Ascending aorta (tissue), 2 donors: Measurements from ENCODE around the gene B4GALT3. TPM values are rescaled to one million over a fixed set of nuclear protein-coding genes. Genes with fewer than 3 reads are reported as not detected.

Experiments used
- DNase-seq, 2 donors: peaks; one replicate each; pipeline ENCODE4 v3.0.0-alpha.2; 2019; ENCODE audit warnings: low spot score in 2 of 2
- H3K27ac ChIP-seq, 2 donors: fragments of 200-600 bp; sonication (generic); one replicate each; pipeline ENCODE4 v1.5.1; 2016 to 2017; ENCODE audit warnings: mild to moderate bottlenecking in 1 of 2
- H3K27me3 ChIP-seq: fragments of 200-600 bp; sonication (generic); one replicate; pipeline ENCODE4 v1.5.1; 2017
- H3K36me3 ChIP-seq, 2 donors: fragments of 200-600 bp; sonication (generic); one replicate each; pipeline ENCODE4 v1.5.1; 2016
- H3K4me1 ChIP-seq, 2 donors: fragments of 200-600 bp; sonication (generic); one replicate each; pipeline ENCODE4 v1.5.1; 2016 to 2017; ENCODE audit warnings: mild to moderate bottlenecking in 1 of 2
- H3K4me3 ChIP-seq, 2 donors: fragments of 200-600 bp; sonication (generic); one replicate each; pipeline ENCODE4 v1.5.1; 2016 to 2017; ENCODE audit warnings: mild to moderate bottlenecking in 1 of 2
- H3K9me3 ChIP-seq, 2 donors: fragments of 200-600 bp; sonication (generic); one replicate each; pipeline ENCODE4 v1.5.1; 2016
- intact Hi-C: fragments of 100-400 bp; cut with DNase I; formaldehyde crosslinking; loops from one replicate; pipeline ENCODE4 v1.15.1; 2023
- total RNA-seq: library from RNA; depleted of rRNA; stranded (reverse); fragments of >200 nt; gene quantifications from one replicate; pipeline ENCODE4 v1.1.0, GENCODE V29; 2016
- TF ChIP-seq, protein P1 (sequence below), 3 experiments: fragments of 200-600 bp in 2 of 3; fragments of 450-650 bp in 1 of 3; sonication (generic) in 2 of 3; IDR thresholded peaks; one replicate each; pipeline ENCODE4 v1.5.1; 2016 to 2019; ENCODE audit warnings: antibody characterized with exemption in 3 of 3, mild to moderate bottlenecking in 1 of 3, moderate library complexity in 1 of 3

B4GALT3 gene
- total RNA-seq, 1 donor from 2014 or later = 26.9 TPM

DNA sequence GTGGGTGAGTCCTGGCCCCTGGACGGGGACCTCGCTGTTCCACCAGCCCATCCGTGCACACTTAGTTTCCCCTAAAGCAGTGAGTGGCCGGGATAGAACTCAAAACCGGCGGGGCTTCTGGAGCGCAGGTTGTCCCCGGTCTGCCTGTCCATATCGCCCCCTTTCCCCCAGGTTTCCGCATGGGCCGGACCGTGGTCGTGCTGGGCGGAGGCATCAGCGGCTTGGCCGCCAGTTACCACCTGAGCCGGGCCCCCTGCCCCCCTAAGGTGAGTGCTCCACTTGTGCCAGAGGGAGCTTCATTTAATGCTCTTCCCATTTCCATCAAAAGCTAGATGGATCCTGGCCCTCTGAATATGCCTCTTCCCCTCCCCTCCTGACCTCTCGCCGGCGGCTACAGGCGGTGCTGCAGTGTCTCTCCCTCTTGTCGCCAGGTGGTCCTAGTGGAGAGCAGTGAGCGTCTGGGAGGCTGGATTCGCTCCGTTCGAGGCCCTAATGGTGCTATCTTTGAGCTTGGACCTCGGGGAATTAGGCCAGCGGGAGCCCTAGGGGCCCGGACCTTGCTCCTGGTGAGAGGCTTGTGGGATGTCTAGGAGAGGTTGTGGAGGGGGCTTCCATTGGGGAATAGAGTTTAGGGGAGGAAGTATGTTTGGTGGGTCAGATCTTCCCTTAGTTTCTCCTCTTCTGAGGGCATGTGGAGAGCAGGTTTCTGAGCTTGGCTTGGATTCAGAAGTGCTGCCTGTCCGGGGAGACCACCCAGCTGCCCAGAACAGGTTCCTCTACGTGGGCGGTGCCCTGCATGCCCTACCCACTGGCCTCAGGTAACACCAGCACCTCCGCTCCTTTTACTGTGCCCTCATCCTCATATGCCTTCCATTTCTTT, 10.4 kb downstream of the B4GALT3 start:
- H3K4me3 ChIP-seq = peak overlapping the region; percentile 62 to 86
- intact Hi-C loops = loop anchor here (1.0 to 10.0 kb wide), 3 partner anchors 10 to 122 kb away; partner anchors contain the start of genes B4GALT3, DEDD and USF1
- TF ChIP-seq, protein P1, sequence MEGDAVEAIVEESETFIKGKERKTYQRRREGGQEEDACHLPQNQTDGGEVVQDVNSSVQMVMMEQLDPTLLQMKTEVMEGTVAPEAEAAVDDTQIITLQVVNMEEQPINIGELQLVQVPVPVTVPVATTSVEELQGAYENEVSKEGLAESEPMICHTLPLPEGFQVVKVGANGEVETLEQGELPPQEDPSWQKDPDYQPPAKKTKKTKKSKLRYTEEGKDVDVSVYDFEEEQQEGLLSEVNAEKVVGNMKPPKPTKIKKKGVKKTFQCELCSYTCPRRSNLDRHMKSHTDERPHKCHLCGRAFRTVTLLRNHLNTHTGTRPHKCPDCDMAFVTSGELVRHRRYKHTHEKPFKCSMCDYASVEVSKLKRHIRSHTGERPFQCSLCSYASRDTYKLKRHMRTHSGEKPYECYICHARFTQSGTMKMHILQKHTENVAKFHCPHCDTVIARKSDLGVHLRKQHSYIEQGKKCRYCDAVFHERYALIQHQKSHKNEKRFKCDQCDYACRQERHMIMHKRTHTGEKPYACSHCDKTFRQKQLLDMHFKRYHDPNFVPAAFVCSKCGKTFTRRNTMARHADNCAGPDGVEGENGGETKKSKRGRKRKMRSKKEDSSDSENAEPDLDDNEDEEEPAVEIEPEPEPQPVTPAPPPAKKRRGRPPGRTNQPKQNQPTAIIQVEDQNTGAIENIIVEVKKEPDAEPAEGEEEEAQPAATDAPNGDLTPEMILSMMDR (IDR thresholded peaks at IDR 0.05) = no peak
- H3K9me3 ChIP-seq = no peaks in the 10 kb centered on the region
- H3K4me1 ChIP-seq = peaks cover 6% of the 10 kb centered on the region in 2 donors
- peak overlapping the region; percentile 69 to 90 for H3K27ac ChIP-seq
- peaks cover 29 to 44% of the 10 kb centered on the region in 2 donors for H3K36me3 ChIP-seq
- no peaks in the 10 kb centered on the region for H3K27me3 ChIP-seq
- DNase-seq = no peak

DNA sequence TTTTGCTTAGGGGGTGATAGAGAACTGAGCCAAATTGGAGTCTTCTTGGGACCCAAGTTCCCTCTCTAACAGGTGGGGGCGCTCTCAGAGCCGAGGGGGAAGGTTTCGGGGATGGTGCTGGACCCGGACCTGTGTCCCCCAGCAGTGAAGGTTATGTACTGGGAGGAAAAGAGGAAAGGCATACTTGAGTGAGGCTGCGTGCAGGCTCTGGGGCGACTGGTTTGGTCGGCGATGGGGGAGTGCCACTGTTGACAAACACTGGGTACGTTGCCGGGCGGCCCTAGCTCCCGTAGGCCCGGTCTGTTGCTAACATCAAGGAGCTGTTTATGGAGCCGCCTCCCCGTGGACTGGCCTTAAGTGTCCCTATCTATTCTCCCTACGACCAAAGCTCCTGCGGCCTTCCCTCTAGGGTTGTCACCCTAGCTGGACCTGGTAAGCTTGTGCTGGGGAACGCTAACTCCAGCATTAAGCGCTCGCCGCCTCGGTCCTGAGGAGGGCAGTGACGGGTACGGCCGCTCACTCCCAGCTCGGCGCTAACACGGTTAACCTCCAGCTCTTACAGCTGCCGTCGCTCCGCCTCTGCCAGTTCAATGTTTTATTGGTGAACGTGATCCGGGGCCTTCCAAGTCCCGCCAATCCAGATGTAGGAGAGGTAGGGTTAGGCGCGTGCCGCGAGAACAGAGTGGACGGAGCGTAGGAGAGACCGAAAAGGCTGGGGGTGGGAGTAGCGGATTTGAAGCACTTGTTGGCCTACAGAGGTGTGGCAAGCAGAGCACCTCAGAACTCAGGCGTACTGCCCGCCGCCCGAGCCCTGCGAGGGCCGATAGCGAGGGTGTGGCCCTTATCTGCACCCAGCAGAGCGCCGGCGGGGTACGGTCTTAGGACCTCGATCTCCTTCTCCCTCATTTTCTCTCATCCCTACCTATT, 11.3 kb downstream of the B4GALT3 start, which contains the start of gene PPOX:
PPOX (plus strand) TSS at position 685 of the 927 bp plus-strand sequence. CDS start 422 bp downstream, outside the sequence.
- TF ChIP-seq, protein P1 (IDR thresholded peaks at IDR 0.05) = peak; percentile 11 to 48 (median 33)
- H3K9me3 ChIP-seq = no peaks in the 10 kb centered on the region
- peak; percentile 94 to 98 for DNase-seq
- peak within 1 kb of the TSS; percentile 62 to 86 for H3K4me3 ChIP-seq
- peaks cover 6 to 12% of the 10 kb centered on the region in 2 donors for H3K4me1 ChIP-seq
- intact Hi-C loops = loop anchor here (1.0 to 10.0 kb wide), 3 partner anchors 11 to 121 kb away; partner anchors contain the start of genes B4GALT3, DEDD and USF1
- peak within 1 kb of the TSS; percentile 69 to 90 for H3K27ac ChIP-seq
- peaks cover 20 to 37% of the 10 kb centered on the region in 2 donors for H3K36me3 ChIP-seq
- H3K27me3 ChIP-seq = no peaks in the 10 kb centered on the region

GRCh38 chr1:161164901-161165610, 12.3 kb downstream of the B4GALT3 start:
- H3K27me3 ChIP-seq = no peaks in the 10 kb centered on the region
- DNase-seq = no peak
- H3K4me3 ChIP-seq = peak overlapping the region; percentile 62 to 86
- H3K9me3 ChIP-seq = no peaks in the 10 kb centered on the region
- H3K36me3 ChIP-seq = peaks cover 13 to 27% of the 10 kb centered on the region in 2 donors
- H3K4me1 ChIP-seq = peaks cover 6 to 20% of the 10 kb centered on the region in 2 donors
- intact Hi-C loops = loop anchor here (10.0 kb wide), 1 partner anchor 120 kb away; the partner anchor contains the start of gene USF1
- peak overlapping the region; percentile 69 to 90 for H3K27ac ChIP-seq
- TF ChIP-seq, protein P1 (IDR thresholded peaks at IDR 0.05) = no peak

DNA sequence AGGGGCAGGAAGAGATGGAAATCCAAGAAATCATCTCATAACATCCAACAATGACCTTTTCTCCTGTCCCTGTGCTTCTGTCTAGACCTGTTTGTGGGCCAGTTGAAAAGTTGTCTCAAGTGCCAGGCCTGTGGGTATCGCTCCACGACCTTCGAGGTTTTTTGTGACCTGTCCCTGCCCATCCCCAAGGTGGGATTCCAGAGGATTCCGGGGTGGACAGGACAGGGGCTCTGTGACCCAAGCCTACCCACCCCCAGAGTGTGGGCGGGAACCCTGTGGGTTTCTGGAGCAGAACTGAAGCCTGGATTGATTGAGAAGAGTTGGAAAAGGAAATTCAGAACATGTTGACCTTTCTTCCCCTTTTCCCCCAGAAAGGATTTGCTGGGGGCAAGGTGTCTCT, 13.5 kb downstream of the B4GALT3 start:
- H3K4me3 ChIP-seq = no peak overlapping the region
- H3K9me3 ChIP-seq = no peaks in the 10 kb centered on the region
- peaks cover 6 to 25% of the 10 kb centered on the region in 2 donors for H3K4me1 ChIP-seq
- H3K36me3 ChIP-seq = peaks cover 8 to 17% of the 10 kb centered on the region in 2 donors
- intact Hi-C loops = loop anchor here (10.0 kb wide), 1 partner anchor 119 kb away; the partner anchor contains the start of gene USF1
- TF ChIP-seq, protein P1 (IDR thresholded peaks at IDR 0.05) = no peak
- H3K27ac ChIP-seq = no peak overlapping the region
- no peak for DNase-seq
- H3K27me3 ChIP-seq = no peaks in the 10 kb centered on the region
